Measurements from ENCODE around the gene FBXO41.

Gene FBXO41

DNA sequence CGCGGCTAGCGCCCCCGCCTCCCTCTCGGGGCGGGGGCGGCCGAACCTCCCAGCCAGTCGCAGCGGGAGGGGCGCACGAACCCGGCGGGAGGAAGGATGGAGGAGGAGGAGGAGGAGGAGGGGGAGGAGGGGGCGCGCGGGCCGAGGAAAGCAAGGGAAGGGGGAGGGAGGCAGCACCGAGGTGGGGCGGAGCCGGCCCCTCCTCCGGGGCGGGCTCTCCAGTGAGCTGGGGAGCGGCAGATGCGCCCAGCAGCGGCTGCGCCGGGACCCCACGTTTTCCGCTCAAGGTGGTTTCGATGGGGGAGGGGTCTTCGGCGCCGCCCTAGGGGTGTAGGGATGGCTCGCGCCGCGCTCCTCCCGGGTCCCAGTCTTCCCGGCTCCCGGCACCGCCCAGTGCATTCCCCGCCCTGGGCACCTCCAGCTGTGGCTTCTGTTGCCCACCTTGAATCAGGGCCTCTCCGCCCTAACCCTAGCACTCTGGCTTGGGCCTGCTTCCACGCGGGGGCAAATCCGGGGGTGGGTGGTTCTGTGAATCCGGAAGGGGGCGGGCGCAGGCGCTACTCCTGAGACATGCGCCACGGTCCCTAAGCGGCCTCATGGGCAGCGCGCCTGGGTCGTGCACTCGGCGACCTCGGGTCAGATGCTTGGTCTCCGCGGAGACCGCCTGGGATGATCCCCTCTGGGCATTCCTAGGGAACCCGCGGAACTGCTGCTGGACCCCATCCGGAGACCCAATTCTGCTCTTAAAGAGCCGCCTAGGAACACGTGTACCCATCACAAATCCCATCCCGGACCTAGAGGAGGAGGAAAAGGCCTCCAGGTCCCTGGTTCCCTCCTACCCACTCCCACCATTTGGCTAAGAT is at the start of gene FBXO41:
FBXO41 (minus strand) TSS at position 183 of the 863 bp plus-strand sequence. CDS start 14,848 bp downstream, outside the sequence.
- peak; percentile 79 to 88 for DNase-seq

GRCh38 chr2:73334045-73334444 is 49.8 kb upstream of the FBXO41 start:
- no peak for DNase-seq

- no peak for DNase-seq
Observed at GRCh38 chr2:73333564-73333963, 49.3 kb upstream of the FBXO41 start.

DNA sequence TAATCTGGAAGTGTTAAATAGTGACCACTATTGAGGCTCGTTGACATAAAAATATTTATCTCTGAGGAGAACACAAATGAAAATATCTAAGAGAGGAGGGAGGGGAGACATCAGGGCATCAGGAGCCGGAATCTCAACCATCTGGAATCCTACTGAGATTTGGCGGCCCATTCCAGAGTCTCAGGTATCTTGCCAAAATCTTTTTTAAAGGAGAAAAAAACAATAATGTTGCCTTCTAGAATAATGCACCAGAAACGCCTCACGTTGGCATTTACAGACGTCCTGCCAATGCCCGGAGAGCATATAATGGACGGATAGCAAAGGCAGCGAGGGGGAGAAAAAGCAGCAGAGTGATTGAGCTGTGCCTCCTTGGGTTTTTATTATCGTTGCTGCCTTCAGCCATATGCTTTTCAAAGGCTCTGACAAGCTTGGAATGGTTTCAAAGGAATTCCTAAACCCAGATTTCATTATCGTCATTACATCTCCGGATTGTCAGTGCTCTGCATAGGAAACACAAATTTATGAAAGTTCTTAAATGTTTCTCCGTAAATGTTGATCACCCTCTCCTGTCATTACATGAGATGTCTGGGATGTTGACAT is 39.9 kb upstream of the FBXO41 start:
- DNase-seq: no peak

- DNase-seq: no peak
Observed at GRCh38 chr2:73323551-73323950, 39.3 kb upstream of the FBXO41 start.

- DNase-seq: no peak
Observed at GRCh38 chr2:73314441-73314840, 30.2 kb upstream of the FBXO41 start.

GRCh38 chr2:73307720-73308119 is 23.4 kb upstream of the FBXO41 start:
- DNase-seq: no peak

- no peak for DNase-seq
Observed at GRCh38 chr2:73301636-73302035, 17.4 kb upstream of the FBXO41 start.

- DNase-seq: no peak
Observed at GRCh38 chr2:73300926-73301325, 16.6 kb upstream of the FBXO41 start.

DNA sequence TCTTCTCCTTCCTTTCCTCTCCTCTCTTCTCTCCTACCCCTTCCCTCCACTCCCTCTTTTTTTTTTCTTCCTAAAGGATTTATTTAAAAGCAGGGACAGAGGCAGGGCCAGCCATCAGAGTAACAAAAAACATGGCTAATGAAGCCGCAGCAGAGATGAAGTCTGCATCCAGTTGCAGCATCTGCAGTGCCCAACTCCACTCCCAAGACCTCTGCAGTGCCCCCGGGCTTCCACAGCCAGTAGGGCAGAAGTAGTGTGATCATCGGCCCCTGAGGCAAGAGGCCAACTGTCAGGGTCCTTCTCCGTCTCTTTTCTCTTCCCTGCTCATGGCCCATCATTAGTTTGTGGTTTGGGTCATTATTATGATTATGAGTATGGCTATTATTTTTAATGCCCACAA is 13.3 kb upstream of the FBXO41 start:
- DNase-seq: no peak

DNA sequence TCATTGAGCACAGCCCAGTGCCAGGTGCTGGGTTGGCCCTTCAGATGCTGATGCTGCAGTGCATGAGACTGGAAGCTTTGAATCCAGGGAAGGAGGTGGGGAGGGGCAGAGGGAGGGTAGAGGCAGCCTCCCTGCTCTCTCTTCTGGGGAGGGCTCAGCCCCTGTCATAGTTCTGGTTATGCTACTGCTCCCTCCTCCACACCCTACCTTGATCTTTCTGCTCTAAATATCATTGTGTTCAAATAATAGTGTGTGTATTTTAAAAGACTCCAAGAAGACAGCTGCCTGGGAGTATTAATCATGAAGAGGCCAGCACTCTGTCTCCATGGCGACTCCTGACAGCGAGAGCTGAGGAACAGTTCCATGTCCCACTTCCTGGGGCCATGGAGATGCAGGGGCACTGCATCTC is 12.9 kb upstream of the FBXO41 start:
- no peak for DNase-seq

DNA sequence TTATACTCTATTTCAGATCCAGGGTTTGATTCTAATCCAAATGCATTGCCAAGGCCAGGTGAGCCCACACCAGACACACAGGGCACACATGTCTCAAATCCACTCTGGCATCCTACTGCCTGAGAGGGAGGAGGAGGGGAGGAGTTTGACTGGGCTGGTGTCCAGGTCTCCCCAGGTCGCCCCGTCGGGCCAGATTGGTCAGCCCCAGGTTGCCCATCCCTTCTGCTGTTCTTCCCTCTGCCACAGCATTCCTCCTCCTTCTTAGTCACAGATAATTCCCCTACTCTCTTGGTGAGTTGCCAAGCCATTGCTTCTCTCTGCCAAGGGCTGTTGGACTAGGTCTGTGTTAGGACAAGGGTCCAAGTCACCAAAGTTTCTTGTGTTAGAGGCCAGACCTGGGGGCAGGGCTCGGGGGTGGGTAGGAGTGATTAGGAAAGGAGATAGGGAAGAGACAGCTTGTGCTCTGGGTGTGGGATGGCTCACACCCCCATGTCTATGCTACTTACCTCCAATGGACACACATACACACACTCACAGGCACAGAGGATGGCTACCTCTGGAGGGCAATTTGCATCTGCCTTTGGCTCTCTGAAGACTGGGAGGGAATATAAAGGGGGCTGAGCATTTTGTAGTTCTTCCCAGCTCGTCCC is 11.6 kb upstream of the FBXO41 start:
- DNase-seq: no peak

- no peak for DNase-seq
Observed at GRCh38 chr2:73294239-73294638, 10.0 kb upstream of the FBXO41 start.

DNA sequence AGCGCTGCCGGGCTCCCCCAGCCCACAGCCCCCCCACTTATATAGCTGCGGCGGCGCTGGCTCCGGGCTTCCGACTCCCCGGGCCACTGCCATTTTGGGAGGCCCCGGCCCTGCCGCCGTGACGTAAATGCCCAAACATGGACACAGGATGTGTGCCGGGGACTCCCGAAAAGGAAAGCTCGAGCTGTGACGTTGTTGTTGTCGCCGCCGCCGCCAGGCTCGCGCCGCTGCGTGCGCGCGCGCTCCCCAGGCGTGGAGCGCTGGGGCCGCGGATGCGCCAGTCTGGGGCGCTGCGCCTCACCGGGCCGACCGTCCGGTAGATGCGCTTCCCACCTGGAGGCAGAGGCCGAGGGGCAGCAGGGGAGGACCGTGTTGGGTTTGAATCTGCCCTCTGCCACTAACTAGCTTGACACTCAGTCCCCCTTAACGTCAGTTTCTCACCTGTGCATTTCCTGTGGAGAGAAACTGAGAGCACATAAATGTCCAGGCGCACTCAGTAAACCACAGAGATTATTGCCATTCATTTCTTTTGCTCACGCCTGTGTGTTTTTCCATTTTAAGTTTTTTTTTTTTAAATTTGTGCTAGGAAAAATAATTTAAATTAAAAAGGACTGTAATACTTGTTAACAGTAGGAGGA is 9.4 kb upstream of the FBXO41 start, which contains the start of gene EGR4:
EGR4 (minus strand) TSS at position 15 of the 638 bp plus-strand sequence. CDS start 231 bp downstream, outside the sequence.
- peak; percentile 85 to 92 for DNase-seq

DNA sequence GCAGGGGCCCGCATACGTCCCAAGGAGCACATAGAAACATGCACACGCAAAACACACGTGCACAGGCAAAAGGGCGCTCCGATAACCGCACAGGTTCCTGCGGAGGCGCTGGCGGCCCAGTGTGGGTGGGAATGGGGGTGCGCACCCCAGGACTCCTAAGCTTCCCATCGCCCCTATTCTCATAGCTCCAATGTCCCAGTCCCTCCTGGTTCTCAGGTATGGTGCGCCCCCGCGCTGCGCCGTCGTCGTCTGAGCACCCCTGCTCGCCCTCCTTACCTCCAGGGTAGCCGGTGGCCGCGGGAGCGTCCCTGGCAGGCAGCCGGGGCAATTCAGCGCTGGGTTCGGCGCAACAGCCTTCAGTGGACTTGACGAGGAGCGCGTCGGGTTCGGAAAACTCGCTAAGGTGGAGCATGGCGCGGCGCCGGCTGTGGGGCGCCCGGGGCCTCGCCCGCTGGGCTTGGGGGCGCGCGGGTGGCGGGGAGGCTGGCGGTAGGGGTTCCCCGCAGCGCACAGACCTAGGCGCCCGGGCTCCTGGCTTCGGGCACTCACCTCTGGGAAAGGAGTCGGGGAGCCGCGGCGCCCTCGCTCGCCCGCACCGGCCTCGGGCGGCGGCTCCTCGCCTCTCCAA is 8.7 kb upstream of the FBXO41 start:
- DNase-seq: peak in 1 of 2 experiments; percentile 11

DNA sequence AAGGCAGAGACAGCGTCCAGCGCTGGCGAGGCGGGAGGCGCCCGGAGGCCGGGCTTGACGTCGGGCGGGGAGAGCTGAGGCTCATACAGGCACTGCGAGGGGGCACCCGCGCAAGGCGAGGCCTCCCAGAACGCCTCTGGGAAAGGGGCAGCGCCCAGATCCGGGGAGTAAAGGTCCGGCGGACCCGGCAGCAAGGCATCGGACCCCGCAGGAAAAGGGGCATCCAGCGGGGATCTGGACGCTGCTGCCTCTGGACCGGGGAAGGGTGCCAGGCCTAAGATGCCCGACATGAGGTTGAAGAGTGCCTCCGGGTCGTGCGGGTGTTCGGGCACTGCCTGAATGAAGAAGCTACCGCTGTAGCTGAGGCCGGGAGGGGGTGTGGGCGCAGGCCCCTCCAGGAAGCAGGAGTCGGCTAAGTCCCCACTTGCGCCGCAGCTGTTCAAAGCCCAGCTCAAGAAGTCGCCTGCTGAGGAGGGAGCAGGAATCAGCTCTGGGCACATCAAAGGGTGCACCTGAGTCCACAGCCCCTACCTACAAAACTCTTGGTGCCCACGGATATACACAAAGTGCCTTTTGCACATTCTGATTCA is 8.1 kb upstream of the FBXO41 start:
- DNase-seq: no peak

DNA sequence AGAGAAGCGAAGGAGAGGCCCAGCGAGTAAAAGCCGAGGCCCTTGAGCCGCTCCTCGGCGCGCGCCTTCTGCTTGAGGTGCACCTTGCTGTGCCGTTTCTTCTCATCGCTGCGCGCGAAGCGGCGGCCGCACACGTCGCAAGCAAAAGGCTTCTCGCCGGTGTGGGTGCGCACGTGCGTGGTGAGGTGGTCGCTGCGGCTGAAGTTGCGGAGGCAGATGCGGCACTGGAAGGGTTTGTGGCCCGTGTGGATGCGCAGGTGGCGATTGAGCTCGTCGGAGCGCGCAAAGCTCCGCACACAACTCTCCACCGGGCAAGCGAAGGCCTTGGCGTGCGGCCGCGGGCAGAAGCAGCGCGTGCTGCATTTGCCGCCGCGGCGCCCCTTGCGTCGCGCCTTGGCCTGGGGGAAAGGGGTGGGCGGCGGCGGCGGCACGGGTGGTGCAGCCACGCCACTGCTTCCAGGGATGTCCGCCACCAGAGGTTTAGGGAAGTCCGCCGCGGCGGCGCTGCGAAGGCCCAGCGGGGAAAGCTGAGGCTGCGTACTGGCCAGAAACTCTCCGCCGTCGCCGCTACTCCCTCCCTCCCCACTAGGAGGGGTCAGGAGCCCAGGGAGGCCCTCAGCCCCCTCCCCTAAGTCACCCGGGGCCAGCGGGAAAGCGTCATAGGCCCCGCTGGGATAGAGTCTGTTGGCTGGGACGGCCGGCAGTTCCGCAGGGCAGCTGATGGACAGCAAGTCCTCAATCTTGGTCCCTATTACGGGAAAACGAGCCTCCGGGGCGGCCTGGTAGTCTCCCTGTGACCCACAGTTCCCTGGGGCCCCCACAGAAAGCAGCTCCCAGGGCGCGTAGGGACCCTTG is 7.4 kb upstream of the FBXO41 start:
- DNase-seq: no peak

DNA sequence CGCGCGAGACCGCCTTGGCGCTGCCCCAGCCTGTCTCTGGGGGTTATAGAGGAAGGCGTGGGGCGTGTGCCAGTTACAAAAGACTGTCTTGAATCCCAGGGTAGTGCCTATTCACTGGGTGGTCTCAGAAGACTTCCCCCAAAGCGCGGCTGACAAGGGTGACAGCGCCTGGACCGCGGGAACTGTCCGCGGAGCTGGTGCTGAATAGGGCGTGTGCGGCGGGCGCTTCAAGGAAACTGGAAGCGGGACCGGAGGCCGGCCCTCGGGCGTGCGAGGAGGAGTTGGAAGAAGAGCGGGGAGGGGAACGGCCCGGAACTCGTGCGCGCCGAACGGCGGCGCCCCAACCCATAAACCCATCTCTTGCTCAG is 6.8 kb upstream of the FBXO41 start:
- DNase-seq: peak; percentile 36 to 64

- peak; percentile 29 to 49 for DNase-seq
Observed at GRCh38 chr2:73290049-73290839, 6.0 kb upstream of the FBXO41 start.

DNA sequence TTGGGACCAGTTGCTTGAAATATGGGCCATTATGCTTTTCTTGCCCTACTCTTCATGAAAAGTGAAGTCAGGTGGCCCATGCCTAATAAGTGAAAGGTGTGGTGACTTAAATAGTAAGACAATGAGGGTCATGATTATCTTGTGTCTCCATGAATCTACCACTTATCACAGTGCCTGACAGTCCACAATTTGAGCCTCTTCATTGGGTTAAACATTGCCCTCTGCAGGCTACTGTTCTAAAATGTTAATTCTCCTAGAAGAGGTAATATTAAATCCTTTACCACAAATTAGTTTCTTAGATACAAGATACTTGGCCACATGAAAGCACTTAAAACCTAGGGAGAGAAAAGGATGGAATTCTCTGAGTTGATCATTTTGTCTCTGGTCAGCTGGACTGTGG is 5.0 kb upstream of the FBXO41 start:
- DNase-seq: no peak

Data from stimulated activated CD4-positive, alpha-beta T cell treated with anti-CD3 and anti-CD28 coated beads, Interleukin-4, amount 100 ng/mL, for 4 hours (primary cell).